Left lung (tissue), 10 donors: ENCODE data around the gene CORO7. TPM values are rescaled to one million over a fixed set of nuclear protein-coding genes. Genes with fewer than 3 reads are reported as not detected.

Source experiments
- ATAC-seq: fragments of 200-7000 bp; cut with Tn5 transposase; one replicate; pipeline ENCODE4 v1.9.1; 2020; ENCODE audit warnings: moderate library complexity
- DNase-seq, 4 donors: peaks; one replicate each; pipeline ENCODE4 v3.0.0-alpha.2; 2013 to 2020
- H3K27ac ChIP-seq, 2 donors: fragments of 200-600 bp; sonication (generic) in 1 of 2; one replicate each; pipeline versions ENCODE4 v1.5.0 to v1.8.0; 2020 to 2021
- H3K27me3 ChIP-seq, 2 donors: fragments of 200-600 bp; sonication (generic) in 1 of 2; one replicate each; pipeline versions ENCODE4 v1.5.0 to v1.8.0; 2020 to 2021
- H3K36me3 ChIP-seq, 2 donors: fragments of 200-600 bp; sonication (generic) in 1 of 2; one replicate each; pipeline versions ENCODE4 v1.5.0 to v1.8.0; 2020 to 2021
- H3K4me1 ChIP-seq, 2 donors: fragments of 200-600 bp; one replicate each; pipeline ENCODE4 v1.8.0; 2021
- H3K4me3 ChIP-seq, 2 donors: fragments of 200-600 bp; sonication (generic) in 1 of 2; one replicate each; pipeline versions ENCODE4 v1.5.0 to v1.8.0; 2020 to 2021; ENCODE audit warnings: mild to moderate bottlenecking in 1 of 2
- H3K9me3 ChIP-seq, 2 donors: fragments of 200-600 bp; sonication (generic) in 1 of 2; one replicate each; pipeline versions ENCODE4 v1.5.0 to v1.8.0; 2020 to 2021
- intact Hi-C, 2 donors: fragments of 100-400 bp; cut with DNase I; formaldehyde crosslinking; loops; one replicate each; pipeline versions ENCODE4 v1.11.2 to v1.14.2; 2022
- polyA plus RNA-seq, 6 donors: library from polyadenylated mRNA; unstranded; fragments of 120-200 nt; gene quantifications; one replicate each; pipeline ENCODE4 v1.2.1, GENCODE V29; 2013; ENCODE audit not compliant: insufficient read length in 6 of 6
- total RNA-seq, 2 donors: library from RNA; stranded (reverse); fragmentation: NEBNext Ultra II Directional; extraction: Animal tissue kit (Norgen Biotek cat#: 25700); gene quantifications; one replicate each; pipeline ENCODE4 v1.2.1, GENCODE V29; 2021
- TF ChIP-seq, protein P1 (sequence below), 2 donors: fragments of 200-600 bp; sonication (generic) in 1 of 2; IDR thresholded peaks; one replicate each; pipeline versions ENCODE4 v1.5.0 to v1.8.0; 2021; ENCODE audit warnings: antibody characterized with exemption in 2 of 2
- donor health status: DM: no; HTN: yes; CAD: no.
- donor health status: DM: no; HTN: no; CAD: no.

CORO7 gene
- total and polyA plus RNA-seq, 8 donors: 15.7 to 81.7 (median 21.6) TPM

DNA sequence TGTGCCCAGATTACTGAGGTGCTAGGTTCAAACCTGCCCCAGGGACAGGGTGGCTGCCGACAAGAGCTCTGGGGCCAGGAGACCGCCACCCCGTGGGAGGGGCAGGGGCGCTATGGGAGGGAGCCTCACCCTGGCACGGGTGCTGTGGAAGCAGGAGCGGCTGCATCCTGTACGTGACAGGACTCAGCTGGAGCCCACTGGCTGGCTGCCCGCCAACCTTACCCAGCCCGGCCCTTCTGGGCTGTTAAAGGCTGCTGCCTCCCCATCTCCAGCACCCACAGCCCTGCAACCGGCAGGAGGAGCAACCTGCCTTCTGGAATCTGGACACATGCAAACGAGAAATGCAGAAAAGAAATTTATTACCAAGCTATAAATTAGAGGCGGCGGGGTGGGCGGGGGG lies 76.5 kb downstream of the CORO7 start:
- no peak for ATAC-seq

DNA sequence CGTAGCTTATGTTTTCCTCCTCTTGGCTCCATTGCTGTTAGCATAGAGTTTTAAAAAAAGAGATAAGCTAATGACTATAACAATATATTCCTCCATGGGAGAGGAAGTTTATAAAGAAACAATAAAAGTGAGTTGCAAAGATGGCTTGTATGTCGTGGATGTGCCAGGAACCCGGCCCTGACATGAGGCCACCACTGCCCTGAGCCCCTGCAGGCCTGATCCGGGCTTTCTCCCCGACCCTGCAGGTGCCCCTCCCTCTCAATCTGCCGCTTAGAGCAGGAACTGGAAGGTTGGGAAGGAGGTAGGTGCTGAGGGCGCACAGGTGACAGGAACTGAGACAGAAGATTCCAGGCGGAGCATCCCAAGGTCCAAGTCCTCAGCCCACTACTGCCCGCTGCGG lies 76.9 kb downstream of the CORO7 start:
- DNase-seq: no peak

More for the DNA sequence above, 76.5 kb downstream of the CORO7 start:
- H3K27ac ChIP-seq: peak overlapping the region in 1 of 2 donors; percentile 72
- intact Hi-C loops: no loop called here
- H3K36me3 ChIP-seq: peaks cover 0 to 68% of the 10 kb centered on the region in 2 donors
- no peak overlapping the region for H3K4me3 ChIP-seq
- peaks cover 8 to 45% of the 10 kb centered on the region in 2 donors for H3K4me1 ChIP-seq
- TF ChIP-seq, protein P1, sequence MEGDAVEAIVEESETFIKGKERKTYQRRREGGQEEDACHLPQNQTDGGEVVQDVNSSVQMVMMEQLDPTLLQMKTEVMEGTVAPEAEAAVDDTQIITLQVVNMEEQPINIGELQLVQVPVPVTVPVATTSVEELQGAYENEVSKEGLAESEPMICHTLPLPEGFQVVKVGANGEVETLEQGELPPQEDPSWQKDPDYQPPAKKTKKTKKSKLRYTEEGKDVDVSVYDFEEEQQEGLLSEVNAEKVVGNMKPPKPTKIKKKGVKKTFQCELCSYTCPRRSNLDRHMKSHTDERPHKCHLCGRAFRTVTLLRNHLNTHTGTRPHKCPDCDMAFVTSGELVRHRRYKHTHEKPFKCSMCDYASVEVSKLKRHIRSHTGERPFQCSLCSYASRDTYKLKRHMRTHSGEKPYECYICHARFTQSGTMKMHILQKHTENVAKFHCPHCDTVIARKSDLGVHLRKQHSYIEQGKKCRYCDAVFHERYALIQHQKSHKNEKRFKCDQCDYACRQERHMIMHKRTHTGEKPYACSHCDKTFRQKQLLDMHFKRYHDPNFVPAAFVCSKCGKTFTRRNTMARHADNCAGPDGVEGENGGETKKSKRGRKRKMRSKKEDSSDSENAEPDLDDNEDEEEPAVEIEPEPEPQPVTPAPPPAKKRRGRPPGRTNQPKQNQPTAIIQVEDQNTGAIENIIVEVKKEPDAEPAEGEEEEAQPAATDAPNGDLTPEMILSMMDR (IDR thresholded peaks at IDR 0.05): no peak
- no peaks in the 10 kb centered on the region for H3K27me3 ChIP-seq
- no peaks in the 10 kb centered on the region for H3K9me3 ChIP-seq
- peak in 1 of 4 donors; percentile 81 for DNase-seq

DNA sequence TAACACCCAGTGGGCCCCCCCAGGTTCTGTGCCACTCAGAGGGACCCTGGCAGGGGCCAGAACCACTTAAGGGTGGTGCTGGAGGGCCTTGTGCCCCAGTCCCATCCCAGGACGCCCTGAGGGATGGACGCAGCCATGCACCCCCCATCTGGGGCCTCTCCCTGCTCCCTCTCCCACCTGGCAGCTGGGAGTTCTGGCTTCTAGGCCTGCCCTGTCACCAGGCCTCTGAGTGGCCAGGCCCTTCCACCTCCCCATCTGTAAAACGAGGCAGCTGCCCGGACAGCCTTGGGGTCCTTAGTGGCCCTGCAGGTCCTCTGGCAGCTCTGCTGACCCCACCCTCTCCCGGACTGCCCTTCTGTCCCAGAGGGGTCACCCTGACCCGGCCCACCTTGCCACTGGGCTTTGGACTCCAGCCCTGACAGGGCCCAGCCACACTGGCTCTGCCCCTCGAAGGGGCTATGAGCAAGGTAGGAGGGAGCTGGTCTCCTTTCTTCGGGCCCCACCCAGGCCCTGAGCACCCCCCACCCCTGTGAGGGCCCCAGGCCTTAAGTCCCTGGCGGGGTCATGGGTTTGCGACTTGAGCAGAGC lies 77.6 kb downstream of the CORO7 start:
- DNase-seq (no peak), ATAC-seq (no peak)
- intact Hi-C loops: no loop called here
- Histone ChIP-seq H3K4me1 (peaks cover 8 to 43% of the 10 kb centered on the region in 2 donors), H3K4me3 (no peak overlapping the region), H3K27me3 (no peaks in the 10 kb centered on the region), H3K27ac (peak overlapping the region; percentile 57 to 72), H3K9me3 (no peaks in the 10 kb centered on the region), H3K36me3 (peaks cover 0 to 75% of the 10 kb centered on the region in 2 donors)
- TF ChIP-seq, protein P1 (IDR thresholded peaks at IDR 0.05): no peak

More for the DNA sequence above, 76.9 kb downstream of the CORO7 start:
- Histone ChIP-seq H3K36me3 (peaks cover 0 to 72% of the 10 kb centered on the region in 2 donors), H3K27ac (peak overlapping the region; percentile 57 to 72), H3K4me3 (no peak overlapping the region), H3K4me1 (peaks cover 8 to 44% of the 10 kb centered on the region in 2 donors), H3K9me3 (no peaks in the 10 kb centered on the region), H3K27me3 (no peaks in the 10 kb centered on the region)
- intact Hi-C loops: no loop called here
- no peak for ATAC-seq
- TF ChIP-seq, protein P1 (IDR thresholded peaks at IDR 0.05): no peak

DNA sequence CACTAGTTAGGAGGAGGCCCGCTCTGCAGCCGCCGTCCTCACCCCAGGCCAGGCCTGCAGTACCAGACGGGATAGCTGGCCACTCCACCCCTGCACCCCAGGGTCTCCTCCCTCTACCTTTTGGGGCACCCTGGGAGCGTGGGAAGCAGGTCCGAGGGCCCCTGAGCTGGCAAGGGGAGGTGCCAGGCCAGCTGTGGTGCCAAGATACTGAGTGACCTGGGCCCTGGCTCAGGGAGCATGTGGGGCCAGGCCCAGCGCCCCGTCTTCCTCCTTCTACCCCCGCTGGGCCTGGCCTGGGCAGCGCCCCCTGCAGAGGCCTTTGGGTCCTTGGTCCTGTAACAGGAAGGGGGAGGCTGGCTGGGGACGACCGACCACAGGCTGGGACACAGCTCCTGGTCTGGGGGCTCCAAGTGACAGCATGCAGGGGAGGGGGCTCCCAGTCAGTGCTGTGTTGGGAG lies 78.2 kb downstream of the CORO7 start:
- peaks cover 0 to 82% of the 10 kb centered on the region in 2 donors for H3K36me3 ChIP-seq
- H3K27me3 ChIP-seq: no peaks in the 10 kb centered on the region
- no peak overlapping the region for H3K4me3 ChIP-seq
- H3K4me1 ChIP-seq: peaks cover 7 to 37% of the 10 kb centered on the region in 2 donors
- peak overlapping the region in 1 of 2 donors; percentile 72 for H3K27ac ChIP-seq
- TF ChIP-seq, protein P1 (IDR thresholded peaks at IDR 0.05): no peak
- DNase-seq: no peak
- intact Hi-C loops: no loop called here
- no peaks in the 10 kb centered on the region for H3K9me3 ChIP-seq
- peak; percentile 4 for ATAC-seq

DNA sequence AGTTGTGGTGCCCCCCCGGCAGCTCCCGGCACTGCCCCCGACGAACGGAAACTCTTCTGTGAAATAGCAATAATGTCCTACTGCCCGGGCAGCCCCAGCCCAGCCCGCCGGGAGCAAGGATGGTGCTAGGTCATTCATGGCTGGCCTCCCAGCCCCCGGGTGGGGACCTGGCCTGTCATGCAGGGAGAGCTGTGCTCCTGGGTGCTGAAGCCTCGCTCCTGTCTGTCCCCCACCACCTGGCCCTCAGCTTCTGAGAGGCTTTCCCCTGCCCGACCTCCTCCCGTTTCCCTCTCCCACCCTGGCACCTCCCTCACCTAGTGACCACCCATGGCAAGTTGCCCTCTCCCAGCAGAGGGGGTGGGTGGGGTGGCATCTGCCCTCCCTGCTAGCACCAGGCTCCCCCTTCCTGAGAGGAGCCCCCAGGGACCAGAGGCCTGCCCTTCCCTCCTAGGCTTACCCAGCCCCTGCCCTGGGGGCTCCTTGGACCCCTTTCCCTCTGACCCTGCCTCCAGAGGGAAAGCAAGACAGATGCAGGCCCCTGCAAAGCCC lies 78.8 kb downstream of the CORO7 start:
- Histone ChIP-seq H3K27me3 (no peaks in the 10 kb centered on the region), H3K36me3 (peaks cover 0 to 87% of the 10 kb centered on the region in 2 donors), H3K4me1 (peaks cover 3 to 31% of the 10 kb centered on the region in 2 donors), H3K27ac (peak overlapping the region in 1 of 2 donors; percentile 72), H3K9me3 (no peaks in the 10 kb centered on the region), H3K4me3 (no peak overlapping the region)
- no peak for ATAC-seq
- DNase-seq: no peak
- TF ChIP-seq, protein P1 (IDR thresholded peaks at IDR 0.05): no peak
- intact Hi-C loops: no loop called here
